ENCODE results near the gene RBCK1.

The RBCK1 gene

DNA sequence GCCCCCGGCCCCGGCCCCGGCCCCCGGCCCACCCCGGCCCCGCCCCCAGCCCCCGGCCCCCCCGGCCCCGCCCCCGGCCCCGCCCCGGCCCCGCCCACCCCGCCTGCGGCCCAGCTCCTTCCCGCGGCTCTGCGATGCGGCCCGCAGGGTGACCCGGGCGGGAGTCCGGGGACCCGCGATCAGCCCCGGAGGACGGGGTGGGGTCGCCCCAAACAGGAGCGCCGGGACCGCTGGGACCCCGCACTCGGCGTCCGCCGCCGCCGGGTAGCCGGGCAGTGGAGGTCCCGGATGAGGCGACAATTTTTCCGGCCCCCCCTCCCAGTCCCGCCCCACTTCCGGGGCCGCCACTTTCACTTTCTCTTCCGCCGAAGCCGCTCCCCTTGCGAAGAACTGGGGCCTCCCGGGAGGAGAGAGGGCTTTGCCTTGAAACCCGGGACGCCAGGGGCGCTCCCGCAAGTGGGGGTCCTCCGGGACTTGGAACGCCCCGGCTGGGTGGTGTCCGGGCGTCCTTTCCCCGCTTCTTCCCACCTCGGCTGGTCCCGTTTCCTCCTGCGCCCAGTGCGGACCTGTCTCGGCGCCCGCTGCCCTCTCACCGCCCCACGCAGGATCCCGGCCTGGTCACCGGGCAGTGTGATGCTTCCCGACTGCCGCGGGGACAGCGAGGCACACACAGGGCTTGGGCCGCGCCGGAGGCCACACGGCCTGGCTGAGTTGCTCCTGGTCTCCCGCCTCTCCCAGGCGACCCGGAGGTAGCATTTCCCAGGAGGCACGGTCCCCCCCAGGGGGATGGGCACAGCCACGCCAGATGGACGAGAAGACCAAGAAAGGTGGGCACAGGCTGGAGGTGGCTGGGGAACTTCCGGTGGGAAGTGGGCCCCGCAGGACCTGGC lies at the start of gene RBCK1:
Gene RBCK1, plus strand, starts transcription at position 347 of the 890 bp plus-strand sequence. Its CDS starts 459 bp downstream, at position 806.
- Histone ChIP-seq H3K4me3 (ENCODE audit: low read length) (peak within 1 kb of the TSS; percentile 91), H3K9ac (ENCODE audit: low read length) (peak within 1 kb of the TSS; percentile 77), H4K20me1 (ENCODE audit: insufficient read depth, low read length) (no peaks in the 10 kb centered on the region), H3K79me2 (ENCODE audit: low read length) (peaks cover 35% of the 10 kb centered on the region), H3F3A (ENCODE audit: insufficient read depth, low read length) (peaks cover 10% of the 10 kb centered on the region), H3K36me3 (replicated peaks; ENCODE audit: insufficient read depth, low read length) (0 out of 2 replicates have a peak, but pooled peaks cover 4% of the 10 kb centered on the region), H3K4me2 (ENCODE audit: low read depth, low read length) (peak within 1 kb of the TSS; percentile 67), H3K4me1 (ENCODE audit: low read length) (peaks cover 9% of the 10 kb centered on the region), H3K27ac (ENCODE audit: low read length) (peak within 1 kb of the TSS; percentile 50; the same call in 1 of the 2 replicates), H3K9me3 (replicated peaks; ENCODE audit: insufficient read depth, low read length) (no peaks in the 10 kb centered on the region), H2AFZ (ENCODE audit: low read length) (peak within 1 kb of the TSS; percentile 71), H3K27me3 (replicated peaks; ENCODE audit: insufficient read depth, low read length) (no peaks in the 10 kb centered on the region), H3K9me2 (replicated peaks; ENCODE audit: insufficient read depth, low read length) (no peaks in the 10 kb centered on the region)
- peak; percentile 84 for DNase-seq
- TF ChIP-seq, protein P1, sequence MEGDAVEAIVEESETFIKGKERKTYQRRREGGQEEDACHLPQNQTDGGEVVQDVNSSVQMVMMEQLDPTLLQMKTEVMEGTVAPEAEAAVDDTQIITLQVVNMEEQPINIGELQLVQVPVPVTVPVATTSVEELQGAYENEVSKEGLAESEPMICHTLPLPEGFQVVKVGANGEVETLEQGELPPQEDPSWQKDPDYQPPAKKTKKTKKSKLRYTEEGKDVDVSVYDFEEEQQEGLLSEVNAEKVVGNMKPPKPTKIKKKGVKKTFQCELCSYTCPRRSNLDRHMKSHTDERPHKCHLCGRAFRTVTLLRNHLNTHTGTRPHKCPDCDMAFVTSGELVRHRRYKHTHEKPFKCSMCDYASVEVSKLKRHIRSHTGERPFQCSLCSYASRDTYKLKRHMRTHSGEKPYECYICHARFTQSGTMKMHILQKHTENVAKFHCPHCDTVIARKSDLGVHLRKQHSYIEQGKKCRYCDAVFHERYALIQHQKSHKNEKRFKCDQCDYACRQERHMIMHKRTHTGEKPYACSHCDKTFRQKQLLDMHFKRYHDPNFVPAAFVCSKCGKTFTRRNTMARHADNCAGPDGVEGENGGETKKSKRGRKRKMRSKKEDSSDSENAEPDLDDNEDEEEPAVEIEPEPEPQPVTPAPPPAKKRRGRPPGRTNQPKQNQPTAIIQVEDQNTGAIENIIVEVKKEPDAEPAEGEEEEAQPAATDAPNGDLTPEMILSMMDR (IDR thresholded peaks at IDR 0.05; ENCODE audit: low read length): no peak
- TF ChIP-seq EZH2phosphoT487 (IDR thresholded peaks at IDR 0.05; ENCODE audit: low read length) (no peak), EZH2 (optimal IDR thresholded peaks at IDR 0.05; ENCODE audit: low read depth, low read length) (no peak)

- no peak overlapping the region for H3K9ac ChIP-seq (ENCODE audit: low read length)
- no peak overlapping the region for H3K4me2 ChIP-seq (ENCODE audit: low read depth, low read length)
- H3K4me3 ChIP-seq (ENCODE audit: low read length): no peak overlapping the region
- H3K9me3 ChIP-seq (replicated peaks; ENCODE audit: insufficient read depth, low read length): no peaks in the 10 kb centered on the region
- no peak overlapping the region for H2AFZ ChIP-seq (ENCODE audit: low read length)
- H3K4me1 ChIP-seq (ENCODE audit: low read length): 0 out of 2 replicates have a peak, but pooled peaks cover 5% of the 10 kb centered on the region
- no peaks in the 10 kb centered on the region for H4K20me1 ChIP-seq (ENCODE audit: insufficient read depth, low read length)
- H3K9me2 ChIP-seq (replicated peaks; ENCODE audit: insufficient read depth, low read length): no peaks in the 10 kb centered on the region
- H3K36me3 ChIP-seq (replicated peaks; ENCODE audit: insufficient read depth, low read length): no peaks in the 10 kb centered on the region
- H3F3A ChIP-seq (ENCODE audit: insufficient read depth, low read length): no peaks in the 10 kb centered on the region
- no peaks in the 10 kb centered on the region for H3K79me2 ChIP-seq (ENCODE audit: low read length)
- TF ChIP-seq, protein P1 (IDR thresholded peaks at IDR 0.05; ENCODE audit: low read length): no peak
- no peak for TF ChIP-seq EZH2 (optimal IDR thresholded peaks at IDR 0.05; ENCODE audit: low read depth, low read length)
- TF ChIP-seq EZH2phosphoT487 (IDR thresholded peaks at IDR 0.05; ENCODE audit: low read length): no peak
- no peak overlapping the region for H3K27ac ChIP-seq (ENCODE audit: low read length)
- no peak for DNase-seq
- H3K27me3 ChIP-seq (replicated peaks; ENCODE audit: insufficient read depth, low read length): no peaks in the 10 kb centered on the region
Observed at GRCh38 chr20:358891-359555, 49.1 kb upstream of the RBCK1 start.

DNA sequence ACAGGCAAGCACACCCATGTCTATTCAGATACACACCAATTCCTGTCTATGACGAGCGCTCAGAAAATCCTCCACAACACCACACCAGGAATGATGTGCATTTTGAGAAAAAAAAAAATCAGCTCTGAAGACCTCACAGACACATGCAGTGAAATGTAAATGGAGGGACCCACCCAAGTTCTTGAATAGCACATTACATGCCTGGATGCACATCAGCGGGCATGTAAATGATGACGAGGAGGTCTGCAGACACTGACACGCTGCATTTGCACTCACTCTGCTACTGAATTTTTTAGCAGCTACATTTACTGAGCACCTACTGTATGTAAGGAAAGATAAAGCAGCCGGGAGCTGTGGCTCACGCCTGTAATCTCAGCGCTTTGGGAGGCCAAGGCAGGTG lies 46.5 kb upstream of the RBCK1 start:
- Histone ChIP-seq H3K27ac (ENCODE audit: low read length) (no peak overlapping the region), H3K4me3 (ENCODE audit: low read length) (no peak overlapping the region), H3F3A (ENCODE audit: insufficient read depth, low read length) (no peaks in the 10 kb centered on the region), H3K27me3 (replicated peaks; ENCODE audit: insufficient read depth, low read length) (no peaks in the 10 kb centered on the region), H2AFZ (ENCODE audit: low read length) (no peak overlapping the region), H4K20me1 (ENCODE audit: insufficient read depth, low read length) (no peaks in the 10 kb centered on the region), H3K79me2 (ENCODE audit: low read length) (no peaks in the 10 kb centered on the region), H3K9ac (ENCODE audit: low read length) (no peak overlapping the region), H3K4me2 (ENCODE audit: low read depth, low read length) (no peak overlapping the region), H3K36me3 (replicated peaks; ENCODE audit: insufficient read depth, low read length) (no peaks in the 10 kb centered on the region), H3K9me3 (replicated peaks; ENCODE audit: insufficient read depth, low read length) (no peaks in the 10 kb centered on the region), H3K4me1 (ENCODE audit: low read length) (0 out of 2 replicates have a peak, but pooled peaks cover 11% of the 10 kb centered on the region), H3K9me2 (replicated peaks; ENCODE audit: insufficient read depth, low read length) (no peaks in the 10 kb centered on the region)
- no peak for DNase-seq
- TF ChIP-seq, protein P1 (IDR thresholded peaks at IDR 0.05; ENCODE audit: low read length): no peak
- no peak for TF ChIP-seq EZH2phosphoT487 (IDR thresholded peaks at IDR 0.05; ENCODE audit: low read length)
- no peak for TF ChIP-seq EZH2 (optimal IDR thresholded peaks at IDR 0.05; ENCODE audit: low read depth, low read length)
